HepG2 (cell line): ENCODE data around the gene R3HDM1. TPM values are rescaled to one million over a fixed set of nuclear protein-coding genes. Genes with fewer than 3 reads are reported as not detected.

Experiments
- AHR ChIP-seq: IDR thresholded peaks from 2 replicates; pipeline ENCODE4 v1.6.1; 2018; ENCODE audit warnings: missing genetic modification reagents, missing compliant biosample characterization
- ATM ChIP-seq: fragments of 450-650 bp; IDR thresholded peaks from 2 replicates; pipeline ENCODE4 v1.7.1; 2017; ENCODE audit warnings: mild to moderate bottlenecking, borderline replicate concordance
- FOXM1 ChIP-seq: sonication (generic); formaldehyde crosslinking; IDR thresholded peaks from 2 replicates; pipeline ENCODE4 v1.5.0; 2020; ENCODE audit warnings: missing genetic modification reagents
- GABPB1 ChIP-seq: IDR thresholded peaks from 2 replicates; pipeline ENCODE4 v1.6.1; 2016; ENCODE audit warnings: mild to moderate bottlenecking, missing genetic modification reagents, moderate library complexity, missing compliant biosample characterization
- GATAD1 ChIP-seq: IDR thresholded peaks from 2 replicates; pipeline ENCODE4 v1.6.1; 2016; ENCODE audit warnings: missing genetic modification reagents, missing compliant biosample characterization
- HOXA3 ChIP-seq: sonication (generic); formaldehyde crosslinking; IDR thresholded peaks from 2 replicates; pipeline ENCODE4 v1.5.0; 2020; ENCODE audit warnings: missing genetic modification reagents
- NFYB ChIP-seq: sonication (generic); formaldehyde crosslinking; IDR thresholded peaks from 2 replicates; pipeline ENCODE4 v1.4.0; 2020; ENCODE audit warnings: missing genetic modification reagents
- POLR2AphosphoS5 ChIP-seq: IDR thresholded peaks from 2 replicates; pipeline ENCODE4 v1.6.1; 2012; ENCODE audit warnings: low read depth, low read length
- SKI ChIP-seq: fragments of 450-650 bp; IDR thresholded peaks from one replicate; pipeline ENCODE4 v1.6.1; 2018; ENCODE audit warnings: mild to moderate bottlenecking; ENCODE audit not compliant: partially characterized antibody
- SNAPC2 ChIP-seq: sonication (generic); formaldehyde crosslinking; IDR thresholded peaks from 2 replicates; pipeline ENCODE4 v1.8.1; 2022; ENCODE audit warnings: mild to moderate bottlenecking, missing genetic modification reagents
- SSRP1 ChIP-seq: IDR thresholded peaks from 2 replicates; pipeline ENCODE4 v1.6.1; 2016; ENCODE audit warnings: control low read depth
- ZBTB38 ChIP-seq: sonication (generic); formaldehyde crosslinking; IDR thresholded peaks from 2 replicates; pipeline ENCODE4 v1.5.1; 2020; ENCODE audit warnings: mild to moderate bottlenecking, missing genetic modification reagents
- ZNF124 ChIP-seq: sonication (generic); formaldehyde crosslinking; IDR thresholded peaks from 2 replicates; pipeline ENCODE4 v1.4.0; 2020; ENCODE audit warnings: missing genetic modification reagents
- ZNF263 ChIP-seq: sonication (generic); formaldehyde crosslinking; IDR thresholded peaks from 2 replicates; pipeline ENCODE4 v1.4.0; 2020; ENCODE audit warnings: missing genetic modification reagents
- ZNF562 ChIP-seq: sonication (generic); formaldehyde crosslinking; IDR thresholded peaks from 2 replicates; pipeline ENCODE4 v1.8.0; 2022; ENCODE audit warnings: missing genetic modification reagents, borderline replicate concordance
- ZNF607 ChIP-seq: sonication (generic); formaldehyde crosslinking; IDR thresholded peaks from 2 replicates; pipeline ENCODE4 v1.5.1; 2020; ENCODE audit warnings: missing genetic modification reagents, mild to moderate bottlenecking, borderline replicate concordance
- ZNF775 ChIP-seq: sonication (generic); formaldehyde crosslinking; IDR thresholded peaks from 2 replicates; pipeline ENCODE4 v1.4.0; 2020; ENCODE audit warnings: missing genetic modification reagents, mild to moderate bottlenecking, moderate library complexity, borderline replicate concordance
- ZNF891 ChIP-seq: sonication (generic); formaldehyde crosslinking; IDR thresholded peaks from 2 replicates; pipeline ENCODE4 v1.5.0; 2020; ENCODE audit warnings: mild to moderate bottlenecking, missing genetic modification reagents
- ZSCAN20 ChIP-seq: sonication (generic); formaldehyde crosslinking; IDR thresholded peaks from 2 replicates; pipeline ENCODE4 v1.4.0; 2020; ENCODE audit warnings: missing genetic modification reagents, mild to moderate bottlenecking, borderline replicate concordance
- polyA plus RNA-seq, 8 experiments: library from polyadenylated mRNA; depleted of rRNA in 3 of 8; stranded (reverse) in 7 of 8; unstranded in 1 of 8; fragments of >200 nt; fragmentation: Illumina TruSeq in 4 of 8; extraction: Trizol in 4 of 8; gene quantifications; 2 replicates each; pipeline versions ENCODE4 v1.2.1 to v1.2.3, GENCODE V29; 2011 to 2016; ENCODE audit warnings: low read depth in 4 of 8, missing spikeins in 1 of 8, mixed read lengths in 1 of 8; ENCODE audit not compliant: insufficient read depth in 1 of 8
- total RNA-seq, 5 experiments: library from RNA; depleted of rRNA; stranded (reverse); fragments of >200 nt; fragmentation: Illumina TruSeq; extraction: Trizol; gene quantifications; 2 replicates each; pipeline ENCODE4 v1.2.3, GENCODE V29; 2016; ENCODE audit warnings: low read depth in 1 of 5
- TF ChIP-seq, protein P1 (sequence below): sonication (generic); formaldehyde crosslinking; IDR thresholded peaks from 2 replicates; pipeline ENCODE4 v1.5.0; 2020; ENCODE audit warnings: missing genetic modification reagents
- TF ChIP-seq, protein P2 (sequence below): IDR thresholded peaks from 2 replicates; pipeline ENCODE4 v1.6.1; 2016; ENCODE audit warnings: low read depth
- TF ChIP-seq, protein P3 (sequence below), 2 experiments: sonication (generic) in 1 of 2; formaldehyde crosslinking in 1 of 2; IDR thresholded peaks; 2 replicates each; pipeline versions ENCODE4 v1.5.1 to v1.6.1; 2011 to 2020; ENCODE audit warnings: borderline replicate concordance in 1 of 2, low read depth in 1 of 2, low read length in 1 of 2, mild to moderate bottlenecking in 1 of 2, missing genetic modification reagents in 1 of 2, moderate library complexity in 1 of 2

R3HDM1 gene
- total and polyA plus RNA-seq, 2 of the 13 experiments (the other 11 are each of a cell fraction or from before 2014, with no cell fraction given) = 15.7 to 54.3 TPM

DNA sequence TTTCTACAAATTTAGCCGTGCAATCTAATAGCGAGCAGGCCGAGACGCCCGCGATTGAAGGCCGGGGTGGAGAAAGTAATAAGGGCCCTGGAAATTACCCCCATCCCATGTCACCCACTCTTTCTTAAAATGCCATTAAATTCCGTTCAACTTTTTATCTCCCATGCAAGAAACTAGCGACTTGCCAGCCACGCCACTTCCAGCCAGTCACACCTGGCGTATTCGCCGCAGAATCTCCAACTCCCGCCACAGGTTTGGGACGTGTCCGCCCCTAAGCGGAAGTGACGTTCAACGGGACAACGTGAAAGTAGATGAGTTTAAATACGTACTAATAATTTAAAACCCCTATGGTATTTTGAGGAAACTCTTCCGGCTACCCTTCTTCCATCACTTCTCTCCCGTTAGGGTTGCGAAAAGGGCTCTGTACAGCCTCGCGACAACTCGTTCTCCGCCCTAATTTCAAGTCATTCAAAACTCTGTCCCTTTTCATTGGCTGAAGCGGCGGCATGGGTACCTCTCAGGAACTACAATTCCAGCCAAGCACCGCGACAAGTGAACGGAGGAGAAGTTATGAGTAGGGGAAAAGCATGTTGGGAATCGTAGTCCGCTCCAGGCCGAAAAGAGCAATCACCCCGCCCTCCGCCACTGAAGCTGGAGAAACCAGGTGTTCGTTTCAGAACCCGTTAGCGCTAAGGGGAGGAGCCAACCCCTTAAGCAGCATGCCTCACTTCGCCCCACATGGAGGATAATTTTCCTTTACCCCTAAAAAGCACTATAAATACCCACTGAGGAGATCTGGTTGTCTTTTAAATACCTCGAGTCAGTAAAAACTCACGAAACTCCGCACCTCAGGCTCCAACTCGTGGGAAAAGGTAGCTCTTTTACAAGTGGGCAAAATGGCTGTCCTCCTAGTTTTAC lies 712 bp upstream of the R3HDM1 start, which contains the start of gene ZRANB3 (continued):
- TF ChIP-seq, protein P1, sequence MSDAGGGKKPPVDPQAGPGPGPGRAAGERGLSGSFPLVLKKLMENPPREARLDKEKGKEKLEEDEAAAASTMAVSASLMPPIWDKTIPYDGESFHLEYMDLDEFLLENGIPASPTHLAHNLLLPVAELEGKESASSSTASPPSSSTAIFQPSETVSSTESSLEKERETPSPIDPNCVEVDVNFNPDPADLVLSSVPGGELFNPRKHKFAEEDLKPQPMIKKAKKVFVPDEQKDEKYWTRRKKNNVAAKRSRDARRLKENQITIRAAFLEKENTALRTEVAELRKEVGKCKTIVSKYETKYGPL (CRISPR knock-in tag) = 0 out of 2 replicates have a peak, but pooled peaks have one; percentile 39
- TF ChIP-seq SNAPC2 (CRISPR knock-in tag) (peak; percentile 23; the same call in 1 of the 2 replicates), ZNF607 (CRISPR knock-in tag) (0 out of 2 replicates have a peak, but pooled peaks have one; percentile 61), SSRP1 (CRISPR knock-in tag) (no peak; the same call in none of the 2 replicates), ZSCAN20 (CRISPR knock-in tag) (0 out of 2 replicates have a peak, but pooled peaks have one; percentile 27), ATM (no peak), ZNF891 (CRISPR knock-in tag) (peak; percentile 77; the same call in 1 of the 2 replicates), HOXA3 (CRISPR knock-in tag) (peak; percentile 86), ZNF775 (CRISPR knock-in tag) (peak; percentile 77; the same call in 1 of the 2 replicates), NFYB (peak; percentile 74), POLR2AphosphoS5 (peak; percentile 80), ZNF124 (CRISPR knock-in tag) (peak; percentile 15; the same call in 1 of the 2 replicates), SKI (no peak), GABPB1 (peak; percentile 93), ZBTB38 (CRISPR knock-in tag) (peak; percentile 20; the same call in 1 of the 2 replicates), ZNF263 (CRISPR knock-in tag) (0 out of 2 replicates have a peak, but pooled peaks have one; percentile 41), GATAD1 (peak; percentile 89), ZNF562 (CRISPR knock-in tag) (0 out of 2 replicates have a peak, but pooled peaks have one; percentile 23), FOXM1 (CRISPR knock-in tag) (no peak), AHR (CRISPR knock-in tag) (peak; percentile 39; the same call in 1 of the 2 replicates)
- TF ChIP-seq, protein P2, sequence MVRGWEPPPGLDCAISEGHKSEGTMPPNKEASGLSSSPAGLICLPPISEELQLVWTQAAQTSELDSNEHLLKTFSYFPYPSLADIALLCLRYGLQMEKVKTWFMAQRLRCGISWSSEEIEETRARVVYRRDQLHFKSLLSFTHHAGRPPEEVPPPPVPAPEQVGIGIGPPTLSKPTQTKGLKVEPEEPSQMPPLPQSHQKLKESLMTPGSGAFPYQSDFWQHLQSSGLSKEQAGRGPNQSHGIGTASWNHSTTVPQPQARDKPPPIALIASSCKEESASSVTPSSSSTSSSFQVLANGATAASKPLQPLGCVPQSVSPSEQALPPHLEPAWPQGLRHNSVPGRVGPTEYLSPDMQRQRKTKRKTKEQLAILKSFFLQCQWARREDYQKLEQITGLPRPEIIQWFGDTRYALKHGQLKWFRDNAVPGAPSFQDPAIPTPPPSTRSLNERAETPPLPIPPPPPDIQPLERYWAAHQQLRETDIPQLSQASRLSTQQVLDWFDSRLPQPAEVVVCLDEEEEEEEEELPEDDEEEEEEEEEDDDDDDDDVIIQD = 0 out of 2 replicates have a peak, but pooled peaks have one; percentile 40
- TF ChIP-seq, protein P3, sequence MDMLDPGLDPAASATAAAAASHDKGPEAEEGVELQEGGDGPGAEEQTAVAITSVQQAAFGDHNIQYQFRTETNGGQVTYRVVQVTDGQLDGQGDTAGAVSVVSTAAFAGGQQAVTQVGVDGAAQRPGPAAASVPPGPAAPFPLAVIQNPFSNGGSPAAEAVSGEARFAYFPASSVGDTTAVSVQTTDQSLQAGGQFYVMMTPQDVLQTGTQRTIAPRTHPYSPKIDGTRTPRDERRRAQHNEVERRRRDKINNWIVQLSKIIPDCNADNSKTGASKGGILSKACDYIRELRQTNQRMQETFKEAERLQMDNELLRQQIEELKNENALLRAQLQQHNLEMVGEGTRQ (IDR thresholded peaks at IDR 0.05; ENCODE audit: low read depth, low read length) = 0 out of 2 replicates have a peak, but pooled peaks have one; percentile 13
- TF ChIP-seq, protein P3 (CRISPR knock-in tag; IDR thresholded peaks at IDR 0.05; ENCODE audit: borderline replicate concordance) = no peak
